OCI-M2 (cell line): ENCODE results near the gene AVEN.

Experiments
- DNase-seq: peaks from one replicate; lab custom pipeline; 2025; ENCODE audit not compliant: unreplicated experiment; lab: John Stamatoyannopoulos, UW

Gene AVEN

GRCh38 chr15:33923446-33923845 lies 115.6 kb downstream of the AVEN start:
- DNase-seq = no peak

- DNase-seq = no peak
Measured at GRCh38 chr15:33915571-33916407, 123.2 kb downstream of the AVEN start.

GRCh38 chr15:33913459-33913858 lies 125.5 kb downstream of the AVEN start:
- no peak for DNase-seq

- DNase-seq = no peak
Measured at GRCh38 chr15:33912326-33912725, 126.7 kb downstream of the AVEN start.

GRCh38 chr15:33910741-33911140 lies 128.3 kb downstream of the AVEN start:
- no peak for DNase-seq

- no peak for DNase-seq
Measured at GRCh38 chr15:33908406-33908805, 130.6 kb downstream of the AVEN start.

GRCh38 chr15:33907326-33907725 lies 131.7 kb downstream of the AVEN start:
- DNase-seq = no peak

GRCh38 chr15:33903661-33904060 lies 135.3 kb downstream of the AVEN start:
- no peak for DNase-seq

- DNase-seq = no peak
Measured at GRCh38 chr15:33902043-33902442, 137.0 kb downstream of the AVEN start.

GRCh38 chr15:33894193-33894592 lies 144.8 kb downstream of the AVEN start:
- DNase-seq = no peak

- DNase-seq = no peak
Measured at GRCh38 chr15:33888176-33888575, 150.8 kb downstream of the AVEN start.

- no peak for DNase-seq
Measured at GRCh38 chr15:33882921-33883320, 156.1 kb downstream of the AVEN start.

GRCh38 chr15:33874156-33874555 lies 164.8 kb downstream of the AVEN start:
- no peak for DNase-seq

- DNase-seq = no peak
Measured at GRCh38 chr15:33872416-33873106, 166.4 kb downstream of the AVEN start.

- DNase-seq = no peak
Measured at GRCh38 chr15:33871980-33872379, 167.0 kb downstream of the AVEN start.

- DNase-seq = no peak
Measured at GRCh38 chr15:33866101-33866737, 172.8 kb downstream of the AVEN start.

GRCh38 chr15:33865416-33865815 lies 173.6 kb downstream of the AVEN start:
- no peak for DNase-seq

GRCh38 chr15:33864360-33865075 lies 174.5 kb downstream of the AVEN start:
- DNase-seq = no peak

- no peak for DNase-seq
Measured at GRCh38 chr15:33860754-33861153, 178.2 kb downstream of the AVEN start.

GRCh38 chr15:33859992-33860545 lies 178.9 kb downstream of the AVEN start:
- DNase-seq = no peak

GRCh38 chr15:33858836-33859235 lies 180.2 kb downstream of the AVEN start:
- no peak for DNase-seq
